Left lung (tissue), 10 donors: ENCODE measurements around the gene EVI5. TPM values are rescaled to one million over a fixed set of nuclear protein-coding genes. Genes with fewer than 3 reads are reported as not detected.
A peak's percentile ranks its signal among the peaks of the same experiment; 100 is the strongest.

ENCODE experiments used
- ATAC-seq: fragments of 200-7000 bp; cut with Tn5 transposase; one replicate; pipeline ENCODE4 v1.9.1; 2020; ENCODE audit warnings: moderate library complexity
- DNase-seq, 4 donors: peaks; one replicate each; pipeline ENCODE4 v3.0.0-alpha.2; 2013 to 2020
- H3K27ac ChIP-seq, 2 donors: fragments of 200-600 bp; sonication (generic) in 1 of 2; one replicate each; pipeline versions ENCODE4 v1.5.0 to v1.8.0; 2020 to 2021
- H3K27me3 ChIP-seq, 2 donors: fragments of 200-600 bp; sonication (generic) in 1 of 2; one replicate each; pipeline versions ENCODE4 v1.5.0 to v1.8.0; 2020 to 2021
- H3K36me3 ChIP-seq, 2 donors: fragments of 200-600 bp; sonication (generic) in 1 of 2; one replicate each; pipeline versions ENCODE4 v1.5.0 to v1.8.0; 2020 to 2021
- H3K4me1 ChIP-seq, 2 donors: fragments of 200-600 bp; one replicate each; pipeline ENCODE4 v1.8.0; 2021
- H3K4me3 ChIP-seq, 2 donors: fragments of 200-600 bp; sonication (generic) in 1 of 2; one replicate each; pipeline versions ENCODE4 v1.5.0 to v1.8.0; 2020 to 2021; ENCODE audit warnings: mild to moderate bottlenecking in 1 of 2
- H3K9me3 ChIP-seq, 2 donors: fragments of 200-600 bp; sonication (generic) in 1 of 2; one replicate each; pipeline versions ENCODE4 v1.5.0 to v1.8.0; 2020 to 2021
- intact Hi-C, 2 donors: fragments of 100-400 bp; cut with DNase I; formaldehyde crosslinking; loops; one replicate each; pipeline versions ENCODE4 v1.11.2 to v1.14.2; 2022
- polyA plus RNA-seq, 6 donors: library from polyadenylated mRNA; unstranded; fragments of 120-200 nt; gene quantifications; one replicate each; pipeline ENCODE4 v1.2.1, GENCODE V29; 2013; ENCODE audit not compliant: insufficient read length in 6 of 6
- total RNA-seq, 2 donors: library from RNA; stranded (reverse); fragmentation: NEBNext Ultra II Directional; extraction: Animal tissue kit (Norgen Biotek cat#: 25700); gene quantifications; one replicate each; pipeline ENCODE4 v1.2.1, GENCODE V29; 2021
- TF ChIP-seq, protein P1 (sequence below), 2 donors: fragments of 200-600 bp; sonication (generic) in 1 of 2; IDR thresholded peaks; one replicate each; pipeline versions ENCODE4 v1.5.0 to v1.8.0; 2021; ENCODE audit warnings: antibody characterized with exemption in 2 of 2
- donor health status: DM: no; HTN: yes; CAD: no.
- donor health status: DM: no; HTN: no; CAD: no.

Gene EVI5
- total and polyA plus RNA-seq, 8 donors = 17.5 to 49.7 (median 22.4) TPM

DNA sequence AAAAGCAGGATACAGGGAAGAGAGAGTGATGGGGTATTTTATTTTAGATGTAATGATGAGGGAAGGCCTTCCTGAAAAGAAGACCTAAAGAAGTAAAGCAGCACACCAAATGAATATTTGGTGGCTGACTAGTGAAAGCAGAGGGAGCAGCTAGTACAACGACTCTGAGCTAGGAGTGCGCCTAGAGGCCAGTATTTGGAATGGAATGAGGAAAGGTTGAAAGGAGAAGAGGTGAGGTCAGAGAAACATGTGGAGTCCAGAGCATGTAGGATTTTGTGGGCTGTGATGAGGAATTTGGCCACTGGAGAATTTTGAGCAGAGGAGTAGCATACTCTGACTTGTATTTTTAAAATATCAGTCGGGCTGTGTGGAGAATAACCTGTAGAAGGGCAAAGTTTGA, 35.1 kb upstream of the EVI5 start:
- no peaks in the 10 kb centered on the region for H3K9me3 ChIP-seq
- no peaks in the 10 kb centered on the region for H3K4me1 ChIP-seq
- intact Hi-C loops = no loop called here
- no peak overlapping the region for H3K4me3 ChIP-seq
- no peaks in the 10 kb centered on the region for H3K27me3 ChIP-seq
- H3K27ac ChIP-seq = no peak overlapping the region
- TF ChIP-seq, protein P1, sequence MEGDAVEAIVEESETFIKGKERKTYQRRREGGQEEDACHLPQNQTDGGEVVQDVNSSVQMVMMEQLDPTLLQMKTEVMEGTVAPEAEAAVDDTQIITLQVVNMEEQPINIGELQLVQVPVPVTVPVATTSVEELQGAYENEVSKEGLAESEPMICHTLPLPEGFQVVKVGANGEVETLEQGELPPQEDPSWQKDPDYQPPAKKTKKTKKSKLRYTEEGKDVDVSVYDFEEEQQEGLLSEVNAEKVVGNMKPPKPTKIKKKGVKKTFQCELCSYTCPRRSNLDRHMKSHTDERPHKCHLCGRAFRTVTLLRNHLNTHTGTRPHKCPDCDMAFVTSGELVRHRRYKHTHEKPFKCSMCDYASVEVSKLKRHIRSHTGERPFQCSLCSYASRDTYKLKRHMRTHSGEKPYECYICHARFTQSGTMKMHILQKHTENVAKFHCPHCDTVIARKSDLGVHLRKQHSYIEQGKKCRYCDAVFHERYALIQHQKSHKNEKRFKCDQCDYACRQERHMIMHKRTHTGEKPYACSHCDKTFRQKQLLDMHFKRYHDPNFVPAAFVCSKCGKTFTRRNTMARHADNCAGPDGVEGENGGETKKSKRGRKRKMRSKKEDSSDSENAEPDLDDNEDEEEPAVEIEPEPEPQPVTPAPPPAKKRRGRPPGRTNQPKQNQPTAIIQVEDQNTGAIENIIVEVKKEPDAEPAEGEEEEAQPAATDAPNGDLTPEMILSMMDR (IDR thresholded peaks at IDR 0.05) = no peak
- no peaks in the 10 kb centered on the region for H3K36me3 ChIP-seq
- ATAC-seq = peak; percentile 37
- DNase-seq = no peak

DNA sequence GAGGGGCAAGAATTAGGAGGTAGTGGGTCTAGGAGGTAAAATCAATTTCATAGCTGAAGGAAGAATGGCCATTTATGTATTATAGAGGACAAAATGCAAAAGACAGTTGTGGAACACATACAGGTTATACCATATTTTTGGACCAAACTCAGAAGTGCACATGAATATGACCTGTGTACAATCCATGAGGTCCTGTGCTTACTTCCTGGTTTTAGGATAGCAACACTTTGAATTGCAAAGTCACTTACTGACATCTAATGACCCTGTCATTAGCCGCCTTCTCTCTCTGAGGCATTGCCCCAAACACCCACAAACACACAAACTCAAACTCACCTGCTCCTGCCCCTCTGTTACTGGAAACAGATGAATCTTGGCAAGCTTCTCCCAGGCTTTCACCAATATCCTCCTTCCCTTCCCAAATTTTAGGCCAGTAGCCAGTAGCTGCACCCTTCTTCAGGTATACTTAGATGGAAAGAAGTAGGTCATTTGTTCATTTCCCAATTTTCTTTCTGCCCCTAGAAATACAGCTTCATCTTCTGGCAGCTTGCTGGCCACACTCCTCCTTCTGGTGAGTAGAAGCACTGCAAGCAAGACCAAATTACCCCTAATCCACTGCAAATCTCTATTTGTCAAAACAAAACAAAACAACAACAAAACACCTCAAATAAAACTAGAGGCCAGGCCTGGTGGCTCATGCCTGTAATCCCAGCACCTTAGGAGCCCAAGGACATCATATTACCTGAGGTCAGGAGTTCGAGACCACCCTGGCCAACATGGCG, 33.3 kb upstream of the EVI5 start:
- DNase-seq (peak in 1 of 4 donors; percentile 25), ATAC-seq (peak; percentile 62)
- Histone ChIP-seq H3K9me3 (no peaks in the 10 kb centered on the region), H3K4me1 (no peaks in the 10 kb centered on the region), H3K27me3 (no peaks in the 10 kb centered on the region), H3K4me3 (no peak overlapping the region), H3K27ac (no peak overlapping the region), H3K36me3 (no peaks in the 10 kb centered on the region)
- TF ChIP-seq, protein P1 (IDR thresholded peaks at IDR 0.05) = peak; percentile 61 to 65
- intact Hi-C loops = loop anchor here in 1 of 2 donors (10.0 kb wide), 1 partner anchor 63 kb away; no protein-coding TSS in a partner anchor

DNA sequence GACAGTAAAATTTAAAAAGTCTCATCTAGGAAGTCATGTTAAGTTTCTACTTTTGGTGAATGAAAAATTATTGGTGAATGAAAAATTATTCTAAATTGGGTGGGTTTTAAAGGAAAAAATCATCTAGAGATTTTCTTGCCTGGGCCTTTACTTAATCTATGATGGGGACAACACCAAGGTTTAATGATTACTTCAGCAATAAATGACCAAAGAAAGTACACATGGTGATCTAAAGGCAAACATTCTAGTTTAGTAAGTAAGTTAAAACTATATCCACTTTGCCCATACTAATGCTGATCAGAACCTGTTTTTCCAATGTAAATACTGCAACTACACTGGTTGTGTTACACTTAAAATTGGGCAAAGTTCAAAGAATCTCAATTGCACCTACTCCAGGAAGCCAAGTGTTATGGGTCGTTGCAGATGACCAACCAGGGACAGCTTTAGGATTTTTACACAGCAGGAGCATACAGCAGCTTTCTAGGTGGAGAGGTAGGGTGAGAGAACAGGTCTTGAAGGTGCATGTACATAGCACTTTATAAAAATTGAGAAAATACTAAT, 32.3 kb upstream of the EVI5 start:
- H3K27me3 ChIP-seq = no peaks in the 10 kb centered on the region
- peak in 1 of 4 donors; percentile 31 for DNase-seq
- ATAC-seq = peak; percentile 72
- H3K36me3 ChIP-seq = no peaks in the 10 kb centered on the region
- H3K27ac ChIP-seq = no peak overlapping the region
- no peak overlapping the region for H3K4me3 ChIP-seq
- TF ChIP-seq, protein P1 (IDR thresholded peaks at IDR 0.05) = no peak
- no peaks in the 10 kb centered on the region for H3K4me1 ChIP-seq
- intact Hi-C loops = loop anchor here in 1 of 2 donors (10.0 kb wide), 1 partner anchor 62 kb away; no protein-coding TSS in a partner anchor
- no peaks in the 10 kb centered on the region for H3K9me3 ChIP-seq

DNA sequence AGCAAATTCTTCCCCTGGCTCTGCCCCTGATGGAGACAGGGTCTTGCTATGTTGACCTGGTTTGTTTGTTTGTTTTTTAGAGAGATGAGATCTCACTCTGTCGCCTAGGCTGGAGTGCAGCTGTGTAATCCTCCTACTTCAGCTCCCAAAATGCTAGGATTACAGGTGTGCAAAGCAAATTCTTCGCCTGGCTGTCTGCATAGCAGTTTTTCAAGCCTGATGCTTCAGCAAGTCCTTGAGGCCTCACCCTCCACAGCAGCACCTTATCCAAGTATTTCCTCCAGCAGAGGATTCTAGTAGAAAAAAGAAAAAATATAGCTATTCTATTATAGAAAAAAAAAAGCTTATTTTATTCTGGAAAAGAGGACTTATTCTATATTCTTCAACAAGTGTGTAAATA, 31.8 kb upstream of the EVI5 start:
- H3K36me3 ChIP-seq = no peaks in the 10 kb centered on the region
- intact Hi-C loops = loop anchor here in 1 of 2 donors (10.0 kb wide), 1 partner anchor 62 kb away; no protein-coding TSS in a partner anchor
- H3K9me3 ChIP-seq = no peaks in the 10 kb centered on the region
- no peaks in the 10 kb centered on the region for H3K4me1 ChIP-seq
- H3K27ac ChIP-seq = no peak overlapping the region
- ATAC-seq = peak; percentile 57
- H3K4me3 ChIP-seq = no peak overlapping the region
- DNase-seq = no peak
- TF ChIP-seq, protein P1 (IDR thresholded peaks at IDR 0.05) = no peak
- H3K27me3 ChIP-seq = no peaks in the 10 kb centered on the region

DNA sequence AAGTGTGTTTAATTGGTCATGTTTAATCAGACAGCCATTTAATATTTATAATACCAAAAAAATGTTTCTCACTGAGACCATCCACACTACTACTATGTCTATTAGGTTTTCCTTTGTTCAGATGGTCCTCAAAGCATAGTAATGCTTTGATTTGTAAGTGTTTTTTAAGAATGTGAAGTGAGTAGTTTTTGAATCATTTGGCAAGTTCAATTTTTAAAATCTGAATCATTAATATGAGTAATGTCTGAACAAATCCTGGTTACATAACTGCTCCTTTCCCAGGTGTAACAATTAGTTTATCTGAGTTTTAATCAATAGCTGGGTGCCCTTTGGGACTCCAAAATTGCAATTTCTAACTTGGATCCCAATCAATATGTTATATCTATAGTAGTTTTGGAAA, 23.5 kb upstream of the EVI5 start:
- DNase-seq (no peak), ATAC-seq (no peak)
- H3K27me3 ChIP-seq = no peaks in the 10 kb centered on the region
- no peak overlapping the region for H3K4me3 ChIP-seq
- intact Hi-C loops = no loop called here
- H3K36me3 ChIP-seq = no peaks in the 10 kb centered on the region
- H3K27ac ChIP-seq = no peak overlapping the region
- H3K9me3 ChIP-seq = no peaks in the 10 kb centered on the region
- TF ChIP-seq, protein P1 (IDR thresholded peaks at IDR 0.05) = no peak
- peaks cover 5 to 8% of the 10 kb centered on the region in 2 donors for H3K4me1 ChIP-seq
